ENCODE data around the gene SYCE3. TPM values are rescaled to one million over a fixed set of nuclear protein-coding genes. Genes with fewer than 3 reads are reported as not detected.

SYCE3 gene
- total and polyA plus RNA-seq, 2 experiments from 2014 or later: not detected

DNA sequence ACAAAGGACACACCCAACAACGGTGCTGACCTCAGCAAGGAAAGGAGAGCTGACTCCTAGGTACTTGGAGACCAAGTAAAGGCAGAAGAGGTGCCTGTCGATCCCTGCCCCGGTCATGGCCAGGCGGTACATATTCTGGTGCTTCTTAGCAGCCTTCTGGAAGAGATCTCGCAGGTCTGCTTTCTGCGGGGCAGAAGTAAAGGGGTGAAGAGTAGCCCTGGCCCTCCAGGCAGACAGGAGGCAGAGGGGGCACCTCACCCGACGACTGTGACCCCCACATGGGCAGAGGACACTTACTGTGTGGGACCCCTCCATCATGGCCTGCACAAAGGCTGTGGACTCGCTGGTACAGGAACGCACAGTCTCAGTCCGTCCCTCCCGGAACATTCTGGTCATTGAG lies 8.1 kb upstream of the SYCE3 start:
- H3K79me2 ChIP-seq (replicated peaks; ENCODE audit: insufficient read depth): no peaks in the 10 kb centered on the region
- no peaks in the 10 kb centered on the region for H3K27me3 ChIP-seq (ENCODE audit: insufficient read depth)
- H3K36me3 ChIP-seq (ENCODE audit: insufficient read depth): no peaks in the 10 kb centered on the region
- no peak overlapping the region for H3K27ac ChIP-seq (ENCODE audit: low read depth)
- Mint-ChIP-seq H3K27ac (no peak overlapping the region), H3K36me3 (ENCODE audit: low read depth) (peaks cover 44% of the 10 kb centered on the region), H3K4me3 (no peak overlapping the region; the same call in 2 of the 3 replicates), H3K9me3 (no peaks in the 10 kb centered on the region), H3K27me3 (ENCODE audit: insufficient read depth, low read depth, poor library complexity) (peaks cover 5% of the 10 kb centered on the region), H3K4me1 (no peaks in the 10 kb centered on the region)
- no peaks in the 10 kb centered on the region for H3K4me1 ChIP-seq (ENCODE audit: insufficient read depth)
- H3K9me2 ChIP-seq (ENCODE audit: insufficient read depth): no peaks in the 10 kb centered on the region
- no peak overlapping the region for H3K4me3 ChIP-seq
- ATAC-seq: no peak
- H3F3A ChIP-seq (replicated peaks; ENCODE audit: low read depth): no peaks in the 10 kb centered on the region
- H4K20me1 ChIP-seq (replicated peaks; ENCODE audit: insufficient read depth): no peaks in the 10 kb centered on the region
- TF ChIP-seq ZNF114 (CRISPR knock-in tag; IDR thresholded peaks at IDR 0.05): no peak
- no peak for TF ChIP-seq CTCF (conservative IDR thresholded peaks at IDR 0.05; ENCODE audit: low read depth in 2 of 2)
- TF ChIP-seq, protein P1, sequence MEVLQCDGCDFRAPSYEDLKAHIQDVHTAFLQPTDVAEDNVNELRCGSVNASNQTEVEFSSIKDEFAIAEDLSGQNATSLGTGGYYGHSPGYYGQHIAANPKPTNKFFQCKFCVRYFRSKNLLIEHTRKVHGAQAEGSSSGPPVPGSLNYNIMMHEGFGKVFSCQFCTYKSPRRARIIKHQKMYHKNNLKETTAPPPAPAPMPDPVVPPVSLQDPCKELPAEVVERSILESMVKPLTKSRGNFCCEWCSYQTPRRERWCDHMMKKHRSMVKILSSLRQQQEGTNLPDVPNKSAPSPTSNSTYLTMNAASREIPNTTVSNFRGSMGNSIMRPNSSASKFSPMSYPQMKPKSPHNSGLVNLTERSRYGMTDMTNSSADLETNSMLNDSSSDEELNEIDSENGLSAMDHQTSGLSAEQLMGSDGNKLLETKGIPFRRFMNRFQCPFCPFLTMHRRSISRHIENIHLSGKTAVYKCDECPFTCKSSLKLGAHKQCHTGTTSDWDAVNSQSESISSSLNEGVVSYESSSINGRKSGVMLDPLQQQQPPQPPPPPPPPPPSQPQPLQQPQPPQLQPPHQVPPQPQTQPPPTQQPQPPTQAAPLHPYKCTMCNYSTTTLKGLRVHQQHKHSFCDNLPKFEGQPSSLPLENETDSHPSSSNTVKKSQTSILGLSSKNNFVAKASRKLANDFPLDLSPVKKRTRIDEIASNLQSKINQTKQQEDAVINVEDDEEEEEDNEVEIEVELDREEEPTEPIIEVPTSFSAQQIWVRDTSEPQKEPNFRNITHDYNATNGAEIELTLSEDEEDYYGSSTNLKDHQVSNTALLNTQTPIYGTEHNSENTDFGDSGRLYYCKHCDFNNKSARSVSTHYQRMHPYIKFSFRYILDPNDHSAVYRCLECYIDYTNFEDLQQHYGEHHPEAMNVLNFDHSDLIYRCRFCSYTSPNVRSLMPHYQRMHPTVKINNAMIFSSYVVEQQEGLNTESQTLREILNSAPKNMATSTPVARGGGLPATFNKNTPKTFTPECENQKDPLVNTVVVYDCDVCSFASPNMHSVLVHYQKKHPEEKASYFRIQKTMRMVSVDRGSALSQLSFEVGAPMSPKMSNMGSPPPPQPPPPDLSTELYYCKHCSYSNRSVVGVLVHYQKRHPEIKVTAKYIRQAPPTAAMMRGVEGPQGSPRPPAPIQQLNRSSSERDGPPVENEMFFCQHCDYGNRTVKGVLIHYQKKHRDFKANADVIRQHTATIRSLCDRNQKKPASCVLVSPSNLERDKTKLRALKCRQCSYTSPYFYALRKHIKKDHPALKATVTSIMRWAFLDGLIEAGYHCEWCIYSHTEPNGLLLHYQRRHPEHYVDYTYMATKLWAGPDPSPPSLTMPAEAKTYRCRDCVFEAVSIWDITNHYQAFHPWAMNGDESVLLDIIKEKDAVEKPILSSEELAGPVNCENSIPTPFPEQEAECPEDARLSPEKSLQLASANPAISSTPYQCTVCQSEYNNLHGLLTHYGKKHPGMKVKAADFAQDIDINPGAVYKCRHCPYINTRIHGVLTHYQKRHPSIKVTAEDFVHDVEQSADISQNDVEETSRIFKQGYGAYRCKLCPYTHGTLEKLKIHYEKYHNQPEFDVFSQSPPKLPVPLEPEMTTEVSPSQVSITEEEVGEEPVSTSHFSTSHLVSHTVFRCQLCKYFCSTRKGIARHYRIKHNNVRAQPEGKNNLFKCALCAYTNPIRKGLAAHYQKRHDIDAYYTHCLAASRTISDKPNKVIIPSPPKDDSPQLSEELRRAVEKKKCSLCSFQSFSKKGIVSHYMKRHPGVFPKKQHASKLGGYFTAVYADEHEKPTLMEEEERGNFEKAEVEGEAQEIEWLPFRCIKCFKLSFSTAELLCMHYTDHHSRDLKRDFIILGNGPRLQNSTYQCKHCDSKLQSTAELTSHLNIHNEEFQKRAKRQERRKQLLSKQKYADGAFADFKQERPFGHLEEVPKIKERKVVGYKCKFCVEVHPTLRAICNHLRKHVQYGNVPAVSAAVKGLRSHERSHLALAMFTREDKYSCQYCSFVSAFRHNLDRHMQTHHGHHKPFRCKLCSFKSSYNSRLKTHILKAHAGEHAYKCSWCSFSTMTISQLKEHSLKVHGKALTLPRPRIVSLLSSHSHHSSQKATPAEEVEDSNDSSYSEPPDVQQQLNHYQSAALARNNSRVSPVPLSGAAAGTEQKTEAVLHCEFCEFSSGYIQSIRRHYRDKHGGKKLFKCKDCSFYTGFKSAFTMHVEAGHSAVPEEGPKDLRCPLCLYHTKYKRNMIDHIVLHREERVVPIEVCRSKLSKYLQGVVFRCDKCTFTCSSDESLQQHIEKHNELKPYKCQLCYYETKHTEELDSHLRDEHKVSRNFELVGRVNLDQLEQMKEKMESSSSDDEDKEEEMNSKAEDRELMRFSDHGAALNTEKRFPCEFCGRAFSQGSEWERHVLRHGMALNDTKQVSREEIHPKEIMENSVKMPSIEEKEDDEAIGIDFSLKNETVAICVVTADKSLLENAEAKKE (CRISPR knock-in tag; IDR thresholded peaks at IDR 0.05): no peak
- TF ChIP-seq EZH2phosphoT487 (IDR thresholded peaks at IDR 0.05; ENCODE audit: unreplicated experiment): no peak
- no peak for TF ChIP-seq POLR2AphosphoS5 (IDR thresholded peaks at IDR 0.05; ENCODE audit: low read depth)
- no peak for TF ChIP-seq EZH2 (IDR thresholded peaks at IDR 0.05; ENCODE audit: low read depth, unreplicated experiment)
- TF ChIP-seq CREB1 (CRISPR knock-in tag; IDR thresholded peaks at IDR 0.05; ENCODE audit: low read depth): no peak
- TF ChIP-seq, protein P2, sequence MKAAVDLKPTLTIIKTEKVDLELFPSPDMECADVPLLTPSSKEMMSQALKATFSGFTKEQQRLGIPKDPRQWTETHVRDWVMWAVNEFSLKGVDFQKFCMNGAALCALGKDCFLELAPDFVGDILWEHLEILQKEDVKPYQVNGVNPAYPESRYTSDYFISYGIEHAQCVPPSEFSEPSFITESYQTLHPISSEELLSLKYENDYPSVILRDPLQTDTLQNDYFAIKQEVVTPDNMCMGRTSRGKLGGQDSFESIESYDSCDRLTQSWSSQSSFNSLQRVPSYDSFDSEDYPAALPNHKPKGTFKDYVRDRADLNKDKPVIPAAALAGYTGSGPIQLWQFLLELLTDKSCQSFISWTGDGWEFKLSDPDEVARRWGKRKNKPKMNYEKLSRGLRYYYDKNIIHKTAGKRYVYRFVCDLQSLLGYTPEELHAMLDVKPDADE (IDR thresholded peaks at IDR 0.05): no peak
- no peak for TF ChIP-seq NANOG (IDR thresholded peaks at IDR 0.05; ENCODE audit: borderline replicate concordance)
- no peak for TF ChIP-seq STAT1 (IDR thresholded peaks at IDR 0.05; ENCODE audit: unreplicated experiment)
- no peak for TF ChIP-seq REST (IDR thresholded peaks at IDR 0.05; ENCODE audit: unreplicated experiment)
- no peak overlapping the region for H2AFZ ChIP-seq
- DNase-seq (ENCODE audit: low spot score): no peak
- H3K4me2 ChIP-seq: no peak overlapping the region

Data from GM23338 (cell line).